Neutrophil (primary cell): ENCODE results near the gene SLC13A1.

Experiments used
- H3K27ac ChIP-seq: fragments of 200-600 bp; sonication (generic); 2 replicates; pipeline ENCODE4 v1.5.1; 2016; ENCODE audit warnings: mild to moderate bottlenecking, moderate library complexity
- H3K27me3 ChIP-seq: fragments of 200-600 bp; sonication (generic); 2 replicates; pipeline ENCODE4 v1.6.0; 2016; ENCODE audit warnings: mild to moderate bottlenecking
- H3K36me3 ChIP-seq: fragments of 200-600 bp; sonication (generic); 2 replicates; pipeline ENCODE4 v1.5.1; 2017
- H3K4me1 ChIP-seq, 2 experiments: fragments of 200-600 bp in 1 of 2; sonication (generic) in 1 of 2; 1 replicate in 1 of 2; 2 replicates in 1 of 2; pipeline versions ENCODE4 v1.5.1 to v1.6.1; 2013 to 2016; ENCODE audit warnings: low read depth in 1 of 2, low read length in 1 of 2, mild to moderate bottlenecking in 1 of 2, moderate library complexity in 1 of 2; ENCODE audit not compliant: control insufficient read depth in 1 of 2, insufficient read depth in 1 of 2
- H3K4me3 ChIP-seq, 2 experiments: fragments of 200-600 bp in 1 of 2; sonication (generic) in 1 of 2; 1 replicate in 1 of 2; 2 replicates in 1 of 2; pipeline ENCODE4 v1.5.1; 2013 to 2016; ENCODE audit warnings: low read depth in 1 of 2, low read length in 1 of 2, mild to moderate bottlenecking in 1 of 2, moderate library complexity in 1 of 2
- H3K9me3 ChIP-seq: fragments of 200-600 bp; sonication (generic); 2 replicates; pipeline ENCODE4 v1.5.1; 2016
- CTCF ChIP-seq: fragments of 200-600 bp; sonication (generic); IDR thresholded peaks from 2 replicates; pipeline ENCODE4 v1.5.1; 2016; ENCODE audit warnings: antibody characterized with exemption

The SLC13A1 gene

GRCh38 chr7:123191132-123191531 lies 8.6 kb downstream of the SLC13A1 start:
- Histone ChIP-seq H3K4me1 (no peaks in the 10 kb centered on the region), H3K9me3 (no peaks in the 10 kb centered on the region), H3K27ac (no peak overlapping the region), H3K4me3 (no peak overlapping the region), H3K27me3 (no peaks in the 10 kb centered on the region), H3K36me3 (no peaks in the 10 kb centered on the region)
- no peak for TF ChIP-seq CTCF

- Histone ChIP-seq H3K27me3 (no peaks in the 10 kb centered on the region), H3K27ac (no peak overlapping the region), H3K9me3 (no peaks in the 10 kb centered on the region), H3K36me3 (no peaks in the 10 kb centered on the region), H3K4me1 (no peaks in the 10 kb centered on the region), H3K4me3 (no peak overlapping the region)
- no peak for TF ChIP-seq CTCF
These were observed 9.5 kb downstream of the SLC13A1 start for GRCh38 chr7:123190109-123190831.

GRCh38 chr7:123185756-123186155 lies 14.0 kb downstream of the SLC13A1 start:
- H3K4me3 ChIP-seq = no peak overlapping the region
- no peaks in the 10 kb centered on the region for H3K36me3 ChIP-seq
- no peaks in the 10 kb centered on the region for H3K9me3 ChIP-seq
- H3K4me1 ChIP-seq = no peaks in the 10 kb centered on the region
- H3K27ac ChIP-seq = no peak overlapping the region
- no peaks in the 10 kb centered on the region for H3K27me3 ChIP-seq
- TF ChIP-seq CTCF = no peak

- no peaks in the 10 kb centered on the region for H3K27me3 ChIP-seq
- no peaks in the 10 kb centered on the region for H3K36me3 ChIP-seq
- TF ChIP-seq CTCF = no peak
- no peak overlapping the region for H3K4me3 ChIP-seq
- H3K4me1 ChIP-seq = no peaks in the 10 kb centered on the region
- no peaks in the 10 kb centered on the region for H3K9me3 ChIP-seq
- no peak overlapping the region for H3K27ac ChIP-seq
These were observed 15.5 kb downstream of the SLC13A1 start for GRCh38 chr7:123184271-123184670.

GRCh38 chr7:123183431-123183830 lies 16.3 kb downstream of the SLC13A1 start:
- H3K4me1 ChIP-seq = no peaks in the 10 kb centered on the region
- no peaks in the 10 kb centered on the region for H3K27me3 ChIP-seq
- H3K9me3 ChIP-seq = no peaks in the 10 kb centered on the region
- TF ChIP-seq CTCF = no peak
- no peaks in the 10 kb centered on the region for H3K36me3 ChIP-seq
- H3K4me3 ChIP-seq = no peak overlapping the region
- H3K27ac ChIP-seq = no peak overlapping the region
